HG03520 (cell line): Measurements from ENCODE around the gene ZBTB16.

Experiments
- ATAC-seq: cut with Tn5 transposase; IDR thresholded peaks from one replicate; pipeline ENCODE4 v1.9.1; 2021; ENCODE audit warnings: mild to moderate bottlenecking, moderate library complexity; ENCODE audit not compliant: unreplicated experiment

ZBTB16 gene

GRCh38 chr11:114232400-114233059, 173.0 kb downstream of the ZBTB16 start:
- ATAC-seq: no peak

- ATAC-seq: no peak
These were observed 174.2 kb downstream of the ZBTB16 start for GRCh38 chr11:114233755-114234154.

- no peak for ATAC-seq
These were observed 177.3 kb downstream of the ZBTB16 start for GRCh38 chr11:114236829-114237228.

GRCh38 chr11:114237321-114238280, 178.1 kb downstream of the ZBTB16 start:
- ATAC-seq: no peak

- ATAC-seq: no peak
These were observed 180.2 kb downstream of the ZBTB16 start for GRCh38 chr11:114239753-114240161.

GRCh38 chr11:114242032-114242431, 182.5 kb downstream of the ZBTB16 start:
- no peak for ATAC-seq

GRCh38 chr11:114243461-114244372, 184.2 kb downstream of the ZBTB16 start:
- no peak for ATAC-seq

- ATAC-seq: no peak
These were observed 185.3 kb downstream of the ZBTB16 start for GRCh38 chr11:114244726-114245394.

GRCh38 chr11:114246321-114247069, 187.0 kb downstream of the ZBTB16 start:
- ATAC-seq: no peak

- ATAC-seq: no peak
These were observed 187.7 kb downstream of the ZBTB16 start for GRCh38 chr11:114247070-114247789.

GRCh38 chr11:114250180-114250579, 190.7 kb downstream of the ZBTB16 start:
- ATAC-seq: no peak

- ATAC-seq: no peak
These were observed 191.7 kb downstream of the ZBTB16 start for GRCh38 chr11:114250993-114251814.

GRCh38 chr11:114251815-114252337, 192.4 kb downstream of the ZBTB16 start:
- no peak for ATAC-seq

- no peak for ATAC-seq
These were observed 193.3 kb downstream of the ZBTB16 start for GRCh38 chr11:114252767-114253166.

- no peak for ATAC-seq
These were observed 194.3 kb downstream of the ZBTB16 start for GRCh38 chr11:114253771-114254170.

GRCh38 chr11:114254571-114255146, 195.1 kb downstream of the ZBTB16 start:
- no peak for ATAC-seq

- no peak for ATAC-seq
These were observed 195.8 kb downstream of the ZBTB16 start for GRCh38 chr11:114255289-114255688.
